MCF 10A (cell line): ENCODE results near the gene SEMA7A. TPM values are rescaled to one million over a fixed set of nuclear protein-coding genes. Genes with fewer than 3 reads are reported as not detected.

Source experiments
- BruUV-seq: library from RNA; stranded (reverse); fragments of 400-500 nt; replicated peaks from 2 replicates; lab custom pipeline; 2021; lab: Mats Ljungman, UMichigan
- CTCF ChIA-PET: fragments of 300-600 bp; sonication (Branson Sonifier 250); formaldehyde crosslinking; extraction: SDS; loops from one replicate; lab custom pipeline; 2021; ENCODE audit warnings: antibody characterized with exemption, inconsistent platforms; lab: Yijun Ruan, JAX
- POLR2A ChIA-PET: fragments of 300-600, 350-650 bp; sonication (Branson Sonifier 250); formaldehyde crosslinking; extraction: SDS; loops from one replicate; lab custom pipeline; 2020; ENCODE audit warnings: antibody characterized with exemption, inconsistent platforms; lab: Yijun Ruan, JAX
- DNase-seq: peaks from one replicate; pipeline ENCODE4 v3.0.0-alpha.2; 2018; ENCODE audit not compliant: unreplicated experiment
- H3K27ac Mint-ChIP-seq: one replicate; pipeline ENCODE4 v1.8.0; 2022; ENCODE audit warnings: mild to moderate bottlenecking, low read depth, mixed read lengths; ENCODE audit not compliant: unreplicated experiment
- H3K27me3 Mint-ChIP-seq: one replicate; pipeline ENCODE4 v1.8.0; 2022; ENCODE audit warnings: mixed read lengths; ENCODE audit not compliant: insufficient read depth, unreplicated experiment
- H3K36me3 Mint-ChIP-seq: one replicate; pipeline ENCODE4 v1.8.0; 2022; ENCODE audit warnings: mild to moderate bottlenecking, moderate library complexity, mixed read lengths; ENCODE audit not compliant: insufficient read depth, unreplicated experiment
- H3K4me1 Mint-ChIP-seq: one replicate; pipeline ENCODE4 v1.8.0; 2022; ENCODE audit warnings: mixed read lengths; ENCODE audit not compliant: insufficient read depth, unreplicated experiment
- H3K4me3 Mint-ChIP-seq: one replicate; pipeline ENCODE4 v1.8.0; 2022; ENCODE audit warnings: mild to moderate bottlenecking, moderate library complexity, mixed read lengths; ENCODE audit not compliant: unreplicated experiment
- H3K9me3 Mint-ChIP-seq: one replicate; pipeline ENCODE4 v1.8.0; 2022; ENCODE audit warnings: mixed read lengths; ENCODE audit not compliant: unreplicated experiment
- intact Hi-C: fragments of 100-400 bp; cut with micrococcal nuclease; formaldehyde crosslinking; loops from 2 replicates; pipeline ENCODE4 v1.14.1; 2022
- total RNA-seq: library from RNA; stranded (reverse); gene quantifications from 2 replicates; pipeline ENCODE4 v1.2.3, GENCODE V29; 2022
- TF ChIP-seq, protein P1 (sequence below): fragments of 200-600 bp; IDR thresholded peaks from one replicate; pipeline ENCODE4 v1.8.0; 2022; ENCODE audit warnings: antibody characterized with exemption, mild to moderate bottlenecking; ENCODE audit not compliant: unreplicated experiment

The SEMA7A gene
- total RNA-seq, 1 experiment from 2014 or later = 1.6 TPM

DNA sequence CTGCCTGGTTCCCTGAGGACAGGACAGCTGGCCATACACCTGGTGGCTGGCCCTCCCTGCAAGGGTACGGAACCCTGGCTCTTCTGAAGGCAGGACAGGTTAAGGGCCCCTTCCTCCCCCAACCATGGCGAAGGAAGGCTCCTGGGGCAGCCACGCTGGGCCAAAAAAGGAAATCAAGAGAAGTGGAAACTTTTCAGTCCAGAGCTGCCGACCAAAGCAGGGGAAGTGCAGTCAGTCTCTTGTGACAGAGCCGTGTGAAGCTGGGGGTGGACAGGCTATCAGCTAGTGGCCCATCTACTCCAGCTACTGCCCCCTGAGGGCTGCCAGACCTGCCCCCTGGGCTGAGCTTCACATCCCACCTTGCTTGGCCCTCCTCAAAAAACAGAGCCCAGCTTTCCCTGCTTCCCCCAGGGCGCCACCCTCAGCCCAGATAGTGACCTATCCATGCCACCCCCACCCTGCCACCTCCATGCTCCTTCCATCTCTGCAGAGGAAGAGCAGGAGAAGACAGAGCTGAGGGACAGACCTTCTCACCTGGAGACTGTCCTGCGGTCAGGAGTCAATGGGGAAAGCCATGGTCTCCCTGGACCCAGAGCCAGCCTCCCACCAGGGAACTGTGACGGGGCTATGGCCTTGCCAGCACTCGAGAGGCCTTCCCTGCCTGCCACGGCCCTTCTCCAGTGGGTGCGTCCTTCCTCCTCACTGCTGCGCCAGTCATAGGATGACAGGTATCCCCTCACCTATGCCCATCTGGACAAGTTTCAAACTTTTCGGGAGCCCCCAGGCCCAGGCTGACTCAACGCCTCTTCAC lies 4.6 kb downstream of the SEMA7A start:
- no peak for DNase-seq
- Mint-ChIP-seq H3K9me3 (no peaks in the 10 kb centered on the region), H3K27me3 (no peaks in the 10 kb centered on the region), H3K4me3 (no peak overlapping the region), H3K4me1 (no peaks in the 10 kb centered on the region), H3K27ac (no peak overlapping the region), H3K36me3 (peaks cover 12% of the 10 kb centered on the region)
- POLR2A ChIA-PET = interaction anchor here (0.6 kb wide), 1 partner anchor 96 kb away, joined by 3 read pairs; no protein-coding TSS in a partner anchor
- no TSS peak for BruUV-seq
- CTCF ChIA-PET = interaction anchor here (0.7 to 2.9 kb wide), 3 partner anchors 10 to 51 kb away, joined by 3 to 15 read pairs (median 5); no protein-coding TSS in a partner anchor
- TF ChIP-seq, protein P1, sequence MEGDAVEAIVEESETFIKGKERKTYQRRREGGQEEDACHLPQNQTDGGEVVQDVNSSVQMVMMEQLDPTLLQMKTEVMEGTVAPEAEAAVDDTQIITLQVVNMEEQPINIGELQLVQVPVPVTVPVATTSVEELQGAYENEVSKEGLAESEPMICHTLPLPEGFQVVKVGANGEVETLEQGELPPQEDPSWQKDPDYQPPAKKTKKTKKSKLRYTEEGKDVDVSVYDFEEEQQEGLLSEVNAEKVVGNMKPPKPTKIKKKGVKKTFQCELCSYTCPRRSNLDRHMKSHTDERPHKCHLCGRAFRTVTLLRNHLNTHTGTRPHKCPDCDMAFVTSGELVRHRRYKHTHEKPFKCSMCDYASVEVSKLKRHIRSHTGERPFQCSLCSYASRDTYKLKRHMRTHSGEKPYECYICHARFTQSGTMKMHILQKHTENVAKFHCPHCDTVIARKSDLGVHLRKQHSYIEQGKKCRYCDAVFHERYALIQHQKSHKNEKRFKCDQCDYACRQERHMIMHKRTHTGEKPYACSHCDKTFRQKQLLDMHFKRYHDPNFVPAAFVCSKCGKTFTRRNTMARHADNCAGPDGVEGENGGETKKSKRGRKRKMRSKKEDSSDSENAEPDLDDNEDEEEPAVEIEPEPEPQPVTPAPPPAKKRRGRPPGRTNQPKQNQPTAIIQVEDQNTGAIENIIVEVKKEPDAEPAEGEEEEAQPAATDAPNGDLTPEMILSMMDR = no peak
- intact Hi-C loops = no loop called here

- DNase-seq = no peak
- Mint-ChIP-seq H3K27me3 (no peaks in the 10 kb centered on the region), H3K4me3 (no peak overlapping the region), H3K4me1 (peaks cover 5% of the 10 kb centered on the region), H3K36me3 (peaks cover 12% of the 10 kb centered on the region), H3K9me3 (no peaks in the 10 kb centered on the region), H3K27ac (no peak overlapping the region)
- CTCF ChIA-PET = interaction anchor here (0.7 to 2.9 kb wide), 3 partner anchors 11 to 108 kb away, joined by 3 to 15 read pairs (median 4); no protein-coding TSS in a partner anchor
- no TSS peak for BruUV-seq
- TF ChIP-seq, protein P1 = no peak
- intact Hi-C loops = no loop called here
- POLR2A ChIA-PET = no interaction called here
Observed at GRCh38 chr15:74428442-74428787, 5.3 kb downstream of the SEMA7A start.

- BruUV-seq = no TSS peak
- POLR2A ChIA-PET = interaction anchor here (0.5 to 1.0 kb wide), 2 partner anchors 29 to 46 kb away, joined by 3 to 4 read pairs; no protein-coding TSS in a partner anchor
- no peaks in the 10 kb centered on the region for H3K9me3 Mint-ChIP-seq
- TF ChIP-seq, protein P1 = no peak
- H3K36me3 Mint-ChIP-seq = peaks cover 14% of the 10 kb centered on the region
- intact Hi-C loops = no loop called here
- CTCF ChIA-PET = interaction anchor here (0.7 to 2.9 kb wide), 5 partner anchors 10 to 107 kb away, joined by 3 to 15 read pairs (median 4); no protein-coding TSS in a partner anchor
- H3K4me1 Mint-ChIP-seq = peaks cover 11% of the 10 kb centered on the region
- no peak overlapping the region for H3K27ac Mint-ChIP-seq
- no peak overlapping the region for H3K4me3 Mint-ChIP-seq
- DNase-seq = no peak
- no peaks in the 10 kb centered on the region for H3K27me3 Mint-ChIP-seq
Observed at GRCh38 chr15:74427607-74428441, 5.9 kb downstream of the SEMA7A start.
